Ovary (tissue), 9 donors: ENCODE measurements around the gene PCBP4. TPM values are rescaled to one million over a fixed set of nuclear protein-coding genes. Genes with fewer than 3 reads are reported as not detected.

Source experiments
- DNase-seq, 5 donors: peaks; one replicate each; pipeline ENCODE4 v3.0.0-alpha.2; 2019 to 2020
- H3K27ac ChIP-seq, 2 donors: fragments of 200-600 bp; one replicate each; pipeline versions ENCODE4 v1.5.1 to v1.8.0; 2019 to 2022
- H3K27me3 ChIP-seq: fragments of 200-600 bp; one replicate; pipeline ENCODE4 v1.8.0; 2022
- H3K36me3 ChIP-seq: fragments of 200-600 bp; sonication (generic); one replicate; pipeline ENCODE4 v1.5.1; 2019
- H3K4me1 ChIP-seq: one replicate; pipeline ENCODE4 v1.8.1; 2013; ENCODE audit warnings: mild to moderate bottlenecking, moderate library complexity; ENCODE audit not compliant: insufficient read depth
- H3K4me3 ChIP-seq: fragments of 200-600 bp; sonication (generic); one replicate; pipeline ENCODE4 v1.5.1; 2017
- H3K9me3 ChIP-seq, 2 donors: fragments of 200-600 bp in 1 of 2; sonication (generic) in 1 of 2; one replicate each; pipeline versions ENCODE4 v1.5.1 to v1.8.1; 2013 to 2019; ENCODE audit warnings: mild to moderate bottlenecking in 1 of 2, moderate library complexity in 1 of 2
- CTCF ChIP-seq, 3 donors: fragments of 450-650 bp in 2 of 3; fragments of 200-600 bp in 1 of 3; IDR thresholded peaks; one replicate each; pipeline versions ENCODE4 v1.5.1 to v1.8.0; 2016 to 2022; ENCODE audit warnings: antibody characterized with exemption in 3 of 3, mild to moderate bottlenecking in 1 of 3
- EP300 ChIP-seq: sonication (generic); formaldehyde crosslinking; IDR thresholded peaks from one replicate; pipeline ENCODE4 v1.6.1; 2017; ENCODE audit warnings: antibody characterized with exemption
- POLR2A ChIP-seq: fragments of 450-650 bp; IDR thresholded peaks from one replicate; pipeline ENCODE4 v1.6.1; 2017; ENCODE audit warnings: antibody characterized with exemption, mild to moderate bottlenecking, moderate library complexity
- WGBS, 3 donors: extraction: QIAGEN DNeasy Blood & Tissue Kit in 1 of 3; methylation state at CpG; one replicate each; pipeline versions ENCODE4 v1.1.5 to v1.1.7; 2013 to 2017; 5-methylcytosine and 5-hydroxymethylcytosine counted together
- intact Hi-C, 4 donors: fragments of 100-400 bp; cut with DNase I; formaldehyde crosslinking; loops; one replicate each; pipeline versions ENCODE4 v1.11.0 to v1.15.1; 2022 to 2023
- polyA plus RNA-seq, 2 donors: library from polyadenylated mRNA; stranded (reverse); fragments of 200-250 nt in 1 of 2; fragments of 350-450 nt in 1 of 2; fragmentation: Illumina TruSeq in 1 of 2; extraction: RNeasy Lipid Tissue Mini Kit (QIAGEN cat#74804) in 1 of 2; gene quantifications; one replicate each; pipeline ENCODE4 v1.2.3, GENCODE V29; 2013 to 2014
- total RNA-seq, 7 donors: library from RNA; depleted of rRNA in 2 of 7; stranded (reverse); fragments of >200 nt in 2 of 7; fragmentation: NEBNext Ultra II Directional in 3 of 7; extraction: Animal tissue kit (Norgen Biotek cat#: 25700) in 3 of 7; gene quantifications; one replicate each; pipeline versions ENCODE4 v1.1.0 to v1.2.4, GENCODE V29; 2016 to 2023
- donor health status: DM: no; HTN: no; CAD: no; lungs with moderate emphysema.
- donor health status: DM: no; HTN: no; CAD: no.
- donor health status: Bipolar disorder and iron deficiency.
- donor health status: DM: yes; HTN: yes; CAD: no.
- donor health status: DM: no; HTN: no; CAD: no.
- donor health status: DM: yes; HTN: yes; CAD: no.

Gene PCBP4
- total and polyA plus RNA-seq, 9 donors: 4.5 to 83.3 (median 44.0) TPM

GRCh38 chr3:51954105-51954504 is 13.1 kb downstream of the PCBP4 start:
- no peaks in the 10 kb centered on the region for H3K36me3 ChIP-seq
- no peaks in the 10 kb centered on the region for H3K27me3 ChIP-seq
- no peak overlapping the region for H3K27ac ChIP-seq
- TF ChIP-seq POLR2A: no peak
- no peak for DNase-seq
- intact Hi-C loops: no loop called here
- no peak overlapping the region for H3K4me3 ChIP-seq
- H3K9me3 ChIP-seq: no peaks in the 10 kb centered on the region
- 74 to 82% (median 80%) methylated on average over 6 of the region's 6 CpGs for WGBS, 3 donors
- H3K4me1 ChIP-seq: peaks cover 4% of the 10 kb centered on the region

- no peaks in the 10 kb centered on the region for H3K9me3 ChIP-seq
- no peaks in the 10 kb centered on the region for H3K36me3 ChIP-seq
- peak in 2 of 5 donors; percentile 6 to 9 for DNase-seq
- no peak overlapping the region for H3K27ac ChIP-seq
- WGBS, 3 donors: 58 to 64% (median 63%) methylated on average over 3 of the region's 3 CpGs
- no peaks in the 10 kb centered on the region for H3K27me3 ChIP-seq
- H3K4me3 ChIP-seq: no peak overlapping the region
- no peak for TF ChIP-seq CTCF (IDR thresholded peaks at IDR 0.05)
- no peak for TF ChIP-seq POLR2A
- TF ChIP-seq EP300: no peak
- intact Hi-C loops: no loop called here
- peaks cover 4% of the 10 kb centered on the region for H3K4me1 ChIP-seq
These were observed 13.8 kb downstream of the PCBP4 start for GRCh38 chr3:51953445-51953844.

GRCh38 chr3:51950899-51951298 is 16.4 kb downstream of the PCBP4 start:
- Histone ChIP-seq H3K4me1 (peaks cover 4% of the 10 kb centered on the region), H3K27ac (no peak overlapping the region), H3K36me3 (no peaks in the 10 kb centered on the region), H3K27me3 (no peaks in the 10 kb centered on the region), H3K4me3 (no peak overlapping the region), H3K9me3 (no peaks in the 10 kb centered on the region)
- WGBS, 3 donors: 73 to 93% (median 82%) methylated on average over 2 of the region's 2 CpGs
- intact Hi-C loops: no loop called here
- no peak for DNase-seq
- TF ChIP-seq EP300: no peak
- no peak for TF ChIP-seq CTCF (IDR thresholded peaks at IDR 0.05)
- TF ChIP-seq POLR2A: no peak

- intact Hi-C loops: loop anchor here in 1 of 4 donors (10.0 kb wide), 1 partner anchor 1334 kb away; the partner anchor contains the start of genes CISH and MAPKAPK3
- WGBS, 3 donors: 89 to 97% (median 94%) methylated on average over 5 of the region's 5 CpGs
These were observed 18.1 kb downstream of the PCBP4 start for GRCh38 chr3:51949121-51949520.

More at GRCh38 chr3:51949121-51949520, 18.1 kb downstream of the PCBP4 start:
- Histone ChIP-seq H3K27ac (no peak overlapping the region), H3K36me3 (no peaks in the 10 kb centered on the region), H3K4me3 (no peak overlapping the region), H3K27me3 (no peaks in the 10 kb centered on the region), H3K4me1 (no peaks in the 10 kb centered on the region), H3K9me3 (no peaks in the 10 kb centered on the region)
- TF ChIP-seq CTCF (IDR thresholded peaks at IDR 0.05) (no peak), POLR2A (no peak), EP300 (no peak)
- DNase-seq: peak in 1 of 5 donors; percentile 10
